NCI-H446 treated with DMSO at 0.1 percent for 48 hours (cell line): Measurements from ENCODE around the gene RNASEH2C.
"Not testable (repeated sequence)": the region's sequence is repeated elsewhere in the genome, so short reads cannot be mapped to it uniquely, and the experiment has no call there.

Experiments used
- DNase-seq: peaks from one replicate; lab custom pipeline; 2025; lab: John Stamatoyannopoulos, UW

The RNASEH2C gene

DNA sequence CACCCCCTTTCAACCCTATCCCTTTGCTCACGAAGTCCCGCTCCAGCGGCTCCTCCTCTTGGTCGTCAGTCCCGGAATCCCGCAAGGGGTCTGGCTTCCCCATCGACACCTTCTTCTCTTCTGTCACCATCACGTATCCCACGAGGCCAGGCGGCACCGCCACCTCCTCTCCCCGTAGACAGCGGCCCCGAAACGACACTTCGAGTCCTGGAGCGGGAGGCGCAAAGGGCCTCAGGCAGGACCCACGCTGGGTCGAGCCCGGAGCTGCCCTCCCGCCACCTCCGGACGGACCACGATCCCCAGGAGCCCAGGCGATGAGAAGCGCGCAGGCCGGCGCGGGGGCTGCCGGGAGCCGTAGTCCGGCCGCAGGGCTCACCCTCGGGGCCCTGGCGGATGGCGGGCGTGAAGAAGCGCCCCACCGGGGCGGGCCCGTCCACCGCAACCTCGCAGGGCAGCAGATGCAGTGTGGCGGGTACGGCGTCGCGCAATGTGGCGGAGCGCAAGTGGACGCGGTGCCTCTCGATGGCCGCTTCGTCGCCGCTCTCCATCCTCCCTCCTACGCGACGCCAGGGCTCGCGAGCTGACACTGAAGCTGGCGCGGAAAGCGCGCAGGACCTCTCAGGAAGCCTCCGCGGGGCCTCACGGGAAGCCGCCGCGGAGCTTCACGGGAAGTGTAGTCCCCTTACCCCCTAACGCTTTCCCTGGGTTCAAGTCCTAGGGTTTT, at the start of gene RNASEH2C:
Gene RNASEH2C, minus strand, starts transcription at position 588 of the 724 bp plus-strand sequence. Its CDS starts 40 bp downstream, at position 548.
- DNase-seq, result peak; percentile 70

- not testable (repeated sequence) for DNase-seq
Observed at GRCh38 chr11:65767806-65768205, 47.2 kb upstream of the RNASEH2C start.

DNA sequence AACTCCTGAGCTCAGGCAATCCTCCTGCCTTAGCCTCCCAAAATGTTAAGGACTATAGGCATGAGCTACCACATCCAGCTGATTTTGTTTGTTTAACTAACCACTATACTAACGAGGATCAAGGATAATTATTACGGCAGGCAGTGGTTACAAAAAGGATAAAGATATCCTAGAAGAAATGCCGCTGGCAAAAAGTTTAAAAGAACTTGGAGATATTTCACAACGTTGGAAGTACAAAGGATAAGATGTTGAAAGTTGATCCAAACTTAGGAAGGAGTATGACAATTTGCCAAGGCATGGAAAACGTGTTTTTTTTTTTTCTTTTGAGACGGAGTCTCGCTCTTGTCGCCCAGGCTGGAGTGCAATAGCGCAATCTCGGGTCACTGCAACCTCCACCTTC, 46.8 kb upstream of the RNASEH2C start:
- no peak for DNase-seq

DNA sequence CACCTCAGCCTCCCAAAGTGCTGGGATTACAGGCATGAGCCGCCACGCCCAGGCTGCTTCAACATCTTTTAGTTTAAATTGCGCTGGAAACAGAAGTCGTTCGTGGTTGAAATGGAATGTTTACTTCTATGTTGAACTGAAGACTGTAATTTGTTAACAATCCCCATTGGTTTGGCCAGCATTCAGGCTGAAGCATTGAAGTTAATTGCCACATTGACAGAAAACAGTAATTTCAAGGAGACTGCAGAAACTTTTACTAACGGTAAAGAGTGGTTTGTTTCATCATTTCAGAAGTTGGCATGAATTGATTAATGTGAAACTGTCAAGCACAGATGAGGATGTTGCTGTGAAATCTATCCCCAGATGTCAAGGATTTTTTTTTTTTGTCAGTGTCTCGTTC, 45.9 kb upstream of the RNASEH2C start:
- DNase-seq, result no peak

DNA sequence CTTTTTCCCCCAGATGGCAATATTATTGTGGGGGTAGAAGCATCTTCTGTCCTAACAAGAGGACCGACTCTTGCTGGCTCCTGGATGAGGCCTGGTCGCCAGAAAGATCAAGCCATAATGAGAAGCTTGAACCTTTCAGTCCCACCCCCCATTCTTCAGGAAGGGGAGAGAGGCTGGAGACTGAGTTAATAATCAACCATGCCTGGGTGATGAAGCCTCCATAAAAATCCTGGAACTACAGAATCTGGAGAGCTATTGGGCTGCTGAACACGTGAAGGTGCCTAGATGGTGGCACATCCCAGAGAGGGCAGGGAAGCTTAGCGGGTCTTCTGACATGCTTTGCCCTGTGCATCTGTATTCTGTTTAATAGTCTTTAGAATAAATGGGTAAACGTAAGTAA, 43.8 kb upstream of the RNASEH2C start:
- no peak for DNase-seq

DNA sequence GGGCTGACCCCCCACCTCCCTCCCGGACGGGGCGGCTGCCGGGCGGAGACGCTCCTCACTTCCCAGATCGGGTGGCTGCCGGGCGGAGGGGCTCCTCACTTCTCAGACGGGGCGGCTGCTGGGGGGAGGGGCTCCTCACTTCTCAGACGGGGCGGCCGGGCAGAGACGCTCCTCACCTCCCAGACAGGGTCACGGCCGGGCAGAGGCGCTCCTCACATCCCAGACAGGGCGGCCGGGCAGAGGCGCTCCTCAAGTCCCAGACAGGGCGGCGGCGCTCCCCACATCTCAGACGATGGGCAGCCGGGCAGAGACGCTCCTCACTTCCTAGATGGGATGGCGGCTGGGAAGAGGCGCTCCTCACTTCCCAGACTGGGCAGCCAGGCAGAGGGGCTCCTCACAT, 42.2 kb upstream of the RNASEH2C start:
- not testable (repeated sequence) for DNase-seq

DNA sequence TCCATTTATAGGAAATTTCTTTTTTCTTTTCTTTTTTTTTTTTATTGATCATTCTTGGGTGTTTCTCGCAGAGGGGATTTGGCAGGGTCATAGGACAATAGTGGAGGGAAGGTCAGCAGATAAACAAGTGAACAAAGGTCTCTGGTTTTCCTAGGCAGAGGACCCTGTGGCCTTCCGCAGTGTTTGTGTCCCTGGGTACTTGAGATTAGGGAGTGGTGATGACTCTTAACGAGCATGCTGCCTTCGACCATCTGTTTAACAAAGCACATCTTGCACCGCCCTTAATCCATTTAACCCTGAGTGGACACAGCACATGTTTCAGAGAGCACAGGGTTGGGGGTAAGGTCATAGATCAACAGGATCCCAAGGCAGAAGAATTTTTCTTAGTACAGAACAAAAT, 41.6 kb upstream of the RNASEH2C start:
- not testable (repeated sequence) for DNase-seq

- DNase-seq, result no peak
Observed at GRCh38 chr11:65745049-65745448, 24.5 kb upstream of the RNASEH2C start.

GRCh38 chr11:65744699-65745042, 24.1 kb upstream of the RNASEH2C start:
- DNase-seq, result no peak

DNA sequence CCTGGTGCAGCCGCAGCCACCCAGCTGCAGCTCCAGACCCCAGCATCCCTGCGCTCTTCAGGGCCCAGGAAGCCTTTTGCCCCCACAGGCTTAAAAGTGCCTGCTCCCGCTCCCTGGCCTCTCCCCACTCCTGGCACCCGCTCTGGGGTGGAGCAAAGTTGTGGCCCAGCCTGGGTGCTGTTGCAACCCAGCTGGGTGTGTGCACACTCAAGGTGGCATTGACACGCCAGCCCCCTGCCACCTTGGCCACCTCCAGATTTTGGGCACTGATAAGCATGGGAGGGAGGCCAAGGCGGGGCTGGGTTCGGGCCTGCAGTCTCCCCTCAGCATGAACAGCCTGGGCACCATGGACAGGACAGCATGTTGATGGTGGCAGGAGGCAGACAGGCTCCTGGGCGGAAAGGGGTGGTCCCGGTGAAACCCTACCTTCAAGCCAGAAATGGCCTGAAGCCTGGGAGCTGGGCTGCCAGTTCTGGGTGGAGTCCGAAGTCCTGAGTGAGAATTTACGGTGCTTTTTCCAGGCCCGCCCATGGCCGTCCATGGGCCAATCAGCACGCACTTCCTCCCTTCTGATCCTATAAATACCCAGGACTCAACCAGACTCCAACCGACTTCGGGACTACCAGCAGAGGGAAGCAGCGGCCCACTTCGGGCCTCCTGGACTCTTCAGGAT, 23.6 kb upstream of the RNASEH2C start:
- no peak for DNase-seq

- DNase-seq, result no peak
Observed at GRCh38 chr11:65743681-65744025, 23.1 kb upstream of the RNASEH2C start.

DNA sequence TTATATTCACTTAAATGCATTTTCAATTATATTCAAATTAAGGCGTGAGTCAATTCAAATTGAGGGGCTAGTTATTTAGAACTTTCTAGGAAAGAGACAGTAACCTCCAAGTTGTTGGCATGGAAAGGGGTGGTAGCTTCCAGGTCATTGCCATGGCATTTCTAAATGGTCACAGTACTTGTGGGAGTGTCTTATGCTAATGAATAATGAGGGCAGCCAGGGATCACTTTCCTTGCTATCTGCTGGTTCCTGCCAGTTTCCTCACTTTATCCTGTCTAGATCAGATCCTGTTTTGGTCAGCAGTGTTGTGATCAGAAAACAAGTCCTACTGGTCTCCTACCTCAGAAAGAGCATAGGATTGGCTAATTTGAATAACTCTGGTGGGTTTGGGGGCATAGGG, 21.8 kb upstream of the RNASEH2C start:
- no peak for DNase-seq

DNA sequence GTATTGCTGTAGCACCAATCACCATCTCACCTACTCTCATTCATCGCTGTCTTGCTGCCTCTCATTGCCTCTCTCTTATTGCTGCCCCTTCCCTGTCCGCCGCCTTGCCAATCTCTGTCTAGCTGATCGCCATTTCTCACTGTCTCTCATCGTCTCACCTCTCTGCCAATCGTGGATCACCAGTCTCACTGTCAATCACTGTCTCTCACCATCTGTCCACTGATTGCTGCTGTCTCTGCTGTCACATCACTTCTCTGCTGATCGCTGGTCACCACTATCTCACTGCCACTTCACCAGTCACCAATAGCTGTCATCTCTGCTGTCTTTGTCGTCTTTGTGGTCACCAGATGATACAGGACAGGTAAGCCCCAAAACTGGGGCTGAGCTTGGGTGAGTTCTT, 20.6 kb upstream of the RNASEH2C start:
- no peak for DNase-seq

DNA sequence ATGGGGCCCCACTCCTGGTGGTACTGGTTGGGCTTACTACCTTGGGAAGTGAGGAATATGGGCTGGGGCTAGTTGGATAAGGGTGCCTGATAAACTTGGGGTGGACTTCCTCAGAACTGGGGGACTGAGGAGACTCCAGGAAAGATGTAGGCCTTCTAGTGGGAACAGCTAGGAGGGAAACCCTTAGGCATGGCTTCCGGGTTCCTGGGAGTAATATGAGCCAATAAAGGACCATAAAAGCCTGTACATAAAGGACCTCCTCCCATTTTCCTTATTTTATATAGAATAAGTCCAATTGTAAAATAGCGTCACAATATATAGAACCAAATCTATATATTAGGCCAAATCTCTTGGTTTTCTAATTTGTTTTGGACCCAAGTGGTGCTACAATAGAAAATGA, 18.4 kb upstream of the RNASEH2C start:
- no peak for DNase-seq

- no peak for DNase-seq
Observed at GRCh38 chr11:65736810-65737209, 16.2 kb upstream of the RNASEH2C start.

DNA sequence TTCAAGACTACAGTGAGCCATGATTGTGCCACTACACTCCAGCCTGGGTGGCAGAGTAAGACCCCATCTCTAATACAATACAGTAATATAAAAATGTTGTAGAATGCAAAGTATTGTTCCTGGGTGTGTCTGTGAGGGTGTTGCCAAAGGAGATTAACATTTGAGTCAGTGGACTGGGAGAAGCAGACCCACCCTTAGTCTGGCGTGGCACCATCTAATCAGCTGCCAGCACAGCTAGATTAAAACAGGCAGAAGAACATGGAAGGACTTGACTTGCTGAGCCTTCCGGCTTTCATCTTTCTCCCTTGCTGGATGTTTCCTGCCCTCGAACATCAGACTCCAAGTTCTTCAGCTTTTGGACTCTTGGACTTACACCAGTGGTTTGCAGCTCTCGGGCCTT, 14.5 kb upstream of the RNASEH2C start:
- not testable (repeated sequence) for DNase-seq

DNA sequence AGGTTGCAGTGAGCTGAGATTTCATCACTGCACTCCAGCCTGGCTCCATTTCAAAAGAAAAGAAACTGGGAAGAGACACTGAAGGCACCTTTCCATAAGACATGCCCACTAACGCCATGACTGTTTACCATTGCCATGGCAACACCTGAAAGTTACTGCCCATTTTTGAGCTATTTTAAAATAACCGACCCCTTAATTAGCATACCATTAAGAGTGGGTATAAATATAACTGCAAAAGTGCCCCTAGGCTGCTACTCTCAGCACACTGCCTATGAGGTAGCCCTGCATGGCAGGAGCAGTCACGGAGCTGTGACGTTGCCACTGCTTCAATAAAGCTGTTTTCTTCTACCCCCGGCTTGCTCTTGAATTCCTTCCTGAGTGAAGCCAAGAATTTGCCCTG, 9.9 kb upstream of the RNASEH2C start:
- DNase-seq, result no peak

DNA sequence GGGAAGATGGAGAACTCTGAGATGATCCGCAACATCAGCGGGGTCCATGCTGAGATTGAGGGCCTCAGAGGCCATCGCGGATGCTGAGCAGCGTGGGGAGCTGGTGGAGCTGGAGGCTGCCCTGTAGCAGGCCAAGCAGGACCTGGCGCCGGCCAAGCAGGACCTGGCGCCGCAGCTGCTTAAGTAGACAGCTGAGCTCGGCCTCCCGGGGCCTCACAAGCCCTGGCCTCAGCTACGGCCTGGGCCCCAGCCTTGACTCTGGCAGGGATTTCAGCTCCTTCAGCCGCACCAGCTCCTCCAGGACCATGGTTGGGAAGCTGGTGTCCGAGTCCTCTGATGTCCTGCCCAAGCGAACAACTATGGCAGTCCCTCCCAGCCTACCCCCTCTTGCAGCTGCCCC, 7.3 kb upstream of the RNASEH2C start:
- no peak for DNase-seq

GRCh38 chr11:65726660-65727059, 6.1 kb upstream of the RNASEH2C start:
- no peak for DNase-seq

DNA sequence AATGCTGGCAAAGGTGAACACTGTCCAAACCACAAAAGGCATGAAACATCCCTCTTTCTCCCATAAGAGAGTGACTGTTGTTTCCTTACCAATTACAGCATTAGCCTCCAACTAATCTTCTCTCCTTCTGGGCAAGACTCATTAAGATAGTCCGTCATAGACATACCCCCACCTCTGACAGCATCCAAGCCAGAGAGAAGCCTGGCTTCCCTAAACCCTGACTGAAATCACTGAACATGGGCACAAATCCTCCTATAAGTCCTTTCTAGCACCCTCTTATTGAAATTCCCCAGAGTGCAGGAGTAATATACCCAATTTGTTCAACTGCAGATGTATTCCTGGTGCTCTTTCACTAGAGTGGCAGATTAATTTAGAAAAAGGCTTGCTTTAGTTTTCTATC, 1.7 kb upstream of the RNASEH2C start:
- DNase-seq, result no peak

DNA sequence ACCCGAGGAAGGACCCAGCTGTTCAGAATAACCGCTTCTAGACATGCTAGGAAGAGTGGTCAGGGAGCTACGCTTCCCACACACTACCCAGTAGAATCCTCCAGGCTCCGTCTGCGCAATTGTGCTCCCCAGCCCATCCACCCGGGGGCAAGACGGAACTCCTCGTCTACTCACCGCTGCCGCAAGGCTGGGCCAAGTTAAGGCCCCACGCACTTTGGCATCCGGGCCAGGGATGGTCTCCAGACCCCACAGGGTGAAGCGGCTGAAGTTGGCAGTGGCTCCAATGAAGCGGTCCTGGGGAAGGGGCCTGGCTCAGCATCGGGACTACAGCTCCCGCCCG, 757 bp downstream of the RNASEH2C start:
- DNase-seq, result no peak

DNA sequence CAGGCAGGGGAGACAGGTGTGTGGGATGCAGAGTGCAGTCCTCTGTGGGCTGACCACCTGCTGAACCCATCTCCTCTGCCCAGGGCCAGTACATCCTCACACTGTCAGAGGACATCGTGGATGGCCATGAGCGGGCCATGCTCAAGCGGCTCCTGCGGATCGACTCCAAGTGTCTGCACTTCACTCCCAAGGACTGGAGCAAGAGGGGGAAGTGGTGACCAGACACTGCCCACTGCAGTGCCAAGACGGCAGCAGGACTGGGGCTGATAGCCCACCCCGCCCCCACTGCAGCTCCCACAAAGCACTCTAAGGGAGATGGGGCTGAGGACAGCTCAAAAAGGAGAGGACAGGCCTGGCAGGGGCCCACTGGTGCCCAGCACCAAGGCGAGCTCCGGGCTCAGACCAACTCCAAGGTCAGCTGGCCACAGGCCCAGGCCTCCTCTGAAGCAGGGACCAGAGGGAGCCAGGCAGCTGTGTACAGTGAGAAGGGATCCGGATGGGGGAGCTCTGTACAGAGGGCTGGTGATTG, 1.6 kb downstream of the RNASEH2C start:
- no peak for DNase-seq

GRCh38 chr11:65718531-65718930, 2.1 kb downstream of the RNASEH2C start:
- no peak for DNase-seq

DNA sequence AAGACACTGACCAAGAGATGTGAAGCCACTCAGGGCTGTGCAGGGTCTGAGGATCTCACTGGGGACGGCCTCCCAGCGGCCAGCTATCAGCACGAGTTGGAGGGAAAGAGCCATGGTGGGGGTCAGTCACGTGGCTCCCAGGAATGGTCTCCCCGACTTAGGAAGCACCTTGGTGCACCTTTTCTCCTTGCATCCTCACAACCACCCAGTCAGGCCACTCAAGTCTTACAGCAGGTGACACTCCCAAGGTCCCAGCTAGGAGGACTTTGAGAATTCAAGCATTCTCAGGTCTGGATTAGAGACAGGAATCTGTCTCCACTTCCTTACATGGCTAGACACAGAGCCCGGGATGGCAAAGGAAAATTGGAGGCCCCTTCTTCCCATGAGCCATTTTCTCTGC, 2.7 kb downstream of the RNASEH2C start:
- DNase-seq, result no peak
